HG03095 (cell line): Measurements from ENCODE around the gene NSMCE1.
A peak's percentile ranks its signal among the peaks of the same experiment; 100 is the strongest.

Experiments used
- ATAC-seq: cut with Tn5 transposase; IDR thresholded peaks from one replicate; pipeline ENCODE4 v1.9.1; 2021; ENCODE audit warnings: moderate library complexity; ENCODE audit not compliant: unreplicated experiment

Gene NSMCE1

DNA sequence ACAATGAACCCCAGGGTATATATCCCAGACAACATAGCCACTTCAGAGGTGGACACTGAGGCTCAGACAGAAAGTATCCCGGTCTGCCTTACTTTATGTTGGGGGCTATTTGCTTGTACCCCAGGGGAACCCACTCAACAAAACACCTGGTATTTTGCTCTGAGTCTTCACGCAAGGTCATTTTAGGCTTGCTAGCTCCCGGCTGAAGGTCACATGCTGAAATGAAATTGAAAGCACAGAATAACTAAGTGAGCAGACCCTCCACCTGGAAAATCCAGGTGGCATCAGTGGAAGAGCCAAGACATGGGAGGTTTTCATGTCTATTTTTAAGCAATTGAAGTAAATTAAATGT, 69.4 kb downstream of the NSMCE1 start:
- ATAC-seq: no peak

DNA sequence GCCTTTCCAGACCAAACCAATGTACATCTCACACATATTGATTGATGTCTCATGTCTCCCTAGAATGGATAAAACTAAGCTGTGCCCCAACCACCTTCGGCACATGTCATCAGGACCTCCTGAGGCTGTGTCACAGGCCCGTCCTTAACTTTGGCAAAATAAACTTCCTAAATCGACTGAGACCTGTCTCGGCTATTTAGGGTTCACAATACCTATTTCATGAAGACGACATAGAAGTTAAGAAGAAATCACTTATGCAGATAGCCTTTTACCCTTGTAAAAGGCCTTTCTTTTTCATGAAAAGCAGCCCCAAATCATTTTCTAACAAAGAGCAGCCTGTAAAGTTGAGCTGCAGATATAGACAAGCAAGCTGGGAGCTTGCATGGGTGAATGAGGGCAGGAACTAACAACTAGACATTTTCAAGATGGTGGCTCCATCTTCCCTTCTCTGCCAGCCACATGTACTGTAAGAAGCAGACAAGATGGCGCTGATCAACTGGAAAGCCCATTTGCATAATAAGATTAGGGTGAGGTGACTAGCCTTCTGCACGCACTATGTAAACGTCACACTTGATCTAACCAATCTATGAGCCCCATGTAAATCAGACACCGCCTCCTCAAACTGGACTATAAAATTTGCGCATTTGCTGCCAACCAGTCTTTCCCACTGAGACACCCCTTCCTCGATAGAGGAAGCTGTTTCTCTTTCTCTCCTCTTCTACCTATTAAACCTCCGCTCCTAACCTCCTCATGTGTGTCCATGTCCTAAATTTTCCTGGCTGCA, 69.9 kb downstream of the NSMCE1 start:
- no peak for ATAC-seq

DNA sequence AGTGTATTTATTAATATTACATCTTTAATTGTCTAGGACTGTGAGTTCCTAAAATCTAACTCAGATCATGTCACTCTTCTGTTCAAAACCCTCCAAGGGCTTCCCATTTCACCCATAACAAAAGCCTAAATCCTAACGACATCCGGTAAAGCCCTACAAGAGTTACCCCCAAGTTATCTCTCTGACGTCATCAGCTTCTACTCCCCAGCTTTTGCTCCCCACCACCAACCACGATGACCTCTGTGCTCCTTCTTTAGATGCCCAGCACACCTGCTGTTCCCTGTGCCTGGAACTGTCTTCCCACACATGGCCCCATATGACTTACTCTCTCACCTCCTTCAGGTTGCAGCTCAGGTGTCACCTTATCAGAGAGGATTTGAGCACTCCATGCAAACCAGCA, 71.6 kb downstream of the NSMCE1 start:
- no peak for ATAC-seq

DNA sequence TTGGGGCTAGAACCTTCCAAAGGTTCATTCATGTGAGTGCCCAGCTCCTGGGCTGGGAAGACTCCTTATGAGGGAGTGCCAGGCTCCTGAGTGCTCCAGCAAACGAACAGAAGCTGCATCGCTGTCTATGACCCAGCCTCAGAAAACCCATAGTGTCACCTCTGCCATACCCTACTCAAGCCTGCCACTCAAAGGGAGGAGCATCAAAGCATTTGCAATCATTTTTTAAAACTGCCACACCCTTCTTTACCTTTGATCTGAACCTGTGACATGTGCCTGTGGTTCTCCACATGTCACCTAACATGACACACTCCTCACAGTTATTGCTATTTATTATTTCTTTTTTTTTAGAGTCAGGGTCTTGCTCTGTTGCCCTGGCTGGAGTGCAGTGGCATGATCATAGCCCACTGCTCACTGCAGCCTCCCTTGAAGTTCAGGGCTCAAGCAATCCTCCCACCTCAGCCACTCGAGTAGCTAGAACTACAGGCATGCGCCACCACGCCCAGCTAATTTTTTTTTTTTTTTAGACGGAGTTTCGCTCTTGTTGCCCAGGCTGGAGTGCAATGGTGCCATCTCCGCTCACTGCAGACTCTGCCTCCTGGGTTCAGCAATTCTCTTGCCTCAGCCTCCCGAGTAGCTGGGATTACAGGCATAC, 72.5 kb downstream of the NSMCE1 start:
- ATAC-seq: no peak

DNA sequence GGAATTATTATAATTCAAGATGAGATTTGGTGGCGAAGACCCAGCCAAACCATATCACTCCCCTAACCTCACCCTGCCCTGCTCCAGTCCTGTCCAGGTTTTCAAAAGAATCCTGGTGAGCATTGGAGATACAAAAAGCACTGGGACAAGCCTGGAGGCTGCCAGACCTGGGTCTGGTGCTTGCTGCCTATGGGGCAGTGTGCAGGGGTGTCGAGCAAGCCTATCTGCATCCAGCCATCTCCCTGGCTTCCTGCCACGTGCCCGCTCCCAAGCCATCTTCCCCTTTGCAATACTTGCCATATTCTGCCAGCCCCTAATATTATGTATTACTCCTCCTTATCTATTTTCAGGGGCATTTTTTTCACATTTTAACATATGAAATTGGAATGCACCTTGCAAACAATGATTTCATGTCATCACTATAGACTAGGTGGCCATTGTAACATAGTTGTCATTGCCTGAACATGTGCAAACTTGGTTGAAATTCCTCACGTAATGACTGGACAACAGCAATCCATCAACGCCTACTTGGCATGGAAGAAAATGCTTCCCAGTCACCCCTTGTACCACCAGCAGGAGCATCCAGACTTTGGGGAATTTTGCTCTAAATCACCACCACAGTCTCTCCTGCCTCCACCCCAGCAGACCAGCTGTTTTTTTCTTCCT, 73.4 kb downstream of the NSMCE1 start:
- no peak for ATAC-seq

DNA sequence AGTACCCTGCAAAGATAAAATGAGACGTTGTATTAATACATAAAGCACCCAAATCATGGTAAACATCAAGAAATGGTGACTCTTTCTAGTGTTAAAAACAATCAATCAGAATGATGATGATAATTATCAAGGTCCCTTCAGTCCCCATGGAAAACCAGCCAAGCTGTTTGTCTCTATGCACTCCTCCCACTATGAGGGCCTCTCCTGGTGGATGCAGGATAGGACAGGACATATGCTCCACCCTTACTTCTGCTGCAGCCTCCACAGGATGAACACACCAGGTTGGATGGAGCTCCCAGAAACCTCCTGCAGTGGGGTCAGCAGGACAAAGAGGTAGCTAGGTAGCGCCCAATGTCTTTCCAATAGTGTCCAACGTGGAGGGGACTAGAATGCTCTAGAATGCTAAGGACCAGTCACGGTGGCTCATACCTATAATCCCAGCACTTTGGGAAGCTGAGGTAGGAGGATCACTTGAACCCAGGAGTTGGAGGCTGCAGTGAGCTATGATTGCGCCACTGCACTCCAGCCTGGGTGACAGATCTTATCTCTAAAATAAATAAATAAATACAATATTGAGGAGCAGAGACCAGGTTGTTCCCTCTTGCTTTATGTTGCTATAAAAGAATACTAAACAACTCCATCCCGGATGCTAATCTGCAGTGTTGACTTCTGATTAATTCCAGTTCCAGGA, 75.1 kb downstream of the NSMCE1 start:
- no peak for ATAC-seq

DNA sequence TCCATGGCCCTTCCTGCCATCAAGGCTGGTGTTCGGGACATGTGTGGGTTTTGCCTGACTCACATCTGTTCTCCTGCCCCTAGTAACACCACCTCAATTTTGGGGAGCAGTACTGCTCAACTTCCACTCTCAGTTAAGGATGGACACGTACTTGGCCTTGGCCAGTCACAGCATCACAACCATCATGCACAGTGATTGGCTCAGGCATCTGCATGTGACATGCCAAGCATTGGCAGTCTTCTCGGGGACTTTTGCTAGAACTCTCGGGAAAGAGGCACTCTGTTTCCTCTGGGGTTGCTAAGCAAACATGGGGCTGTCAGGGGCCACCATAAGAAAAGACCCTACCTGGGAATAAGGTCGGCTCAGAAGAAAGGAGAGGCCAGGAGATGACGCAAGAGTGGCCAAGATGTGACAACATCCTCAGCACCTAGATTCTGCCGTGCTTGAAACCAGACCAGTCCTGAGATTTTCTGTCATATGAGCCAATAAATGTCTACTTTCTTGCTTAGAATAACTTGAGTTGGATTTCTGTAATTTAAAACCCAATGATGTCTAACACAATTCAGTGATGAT, 77.1 kb downstream of the NSMCE1 start:
- ATAC-seq: no peak

DNA sequence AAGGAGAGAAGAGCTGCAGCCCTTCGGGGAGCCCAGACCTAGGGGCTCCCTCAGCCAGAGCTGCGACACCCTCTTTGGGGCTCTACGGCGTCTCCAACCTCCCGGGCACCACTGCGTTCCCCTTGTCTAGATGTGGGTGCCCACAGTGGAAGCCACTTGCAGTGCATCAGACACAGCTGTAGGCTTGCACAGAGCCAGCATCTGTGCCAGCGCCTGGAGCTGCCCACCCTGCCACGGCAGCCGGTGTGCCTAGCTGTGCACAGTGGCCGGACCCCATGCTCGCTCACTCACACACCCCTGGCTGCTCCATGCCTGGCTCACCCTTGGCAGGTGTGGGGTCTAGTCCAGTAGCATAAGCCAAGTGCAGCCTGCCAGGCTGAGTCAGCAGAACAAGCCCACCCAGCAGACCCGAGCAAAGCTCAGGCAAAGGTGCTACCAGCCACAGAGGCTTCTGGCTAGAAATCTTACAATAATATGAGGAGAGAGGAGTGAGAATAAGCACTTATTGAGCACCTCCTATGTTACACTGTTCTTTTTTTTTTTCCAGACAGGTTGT, 78.2 kb downstream of the NSMCE1 start:
- no peak for ATAC-seq

DNA sequence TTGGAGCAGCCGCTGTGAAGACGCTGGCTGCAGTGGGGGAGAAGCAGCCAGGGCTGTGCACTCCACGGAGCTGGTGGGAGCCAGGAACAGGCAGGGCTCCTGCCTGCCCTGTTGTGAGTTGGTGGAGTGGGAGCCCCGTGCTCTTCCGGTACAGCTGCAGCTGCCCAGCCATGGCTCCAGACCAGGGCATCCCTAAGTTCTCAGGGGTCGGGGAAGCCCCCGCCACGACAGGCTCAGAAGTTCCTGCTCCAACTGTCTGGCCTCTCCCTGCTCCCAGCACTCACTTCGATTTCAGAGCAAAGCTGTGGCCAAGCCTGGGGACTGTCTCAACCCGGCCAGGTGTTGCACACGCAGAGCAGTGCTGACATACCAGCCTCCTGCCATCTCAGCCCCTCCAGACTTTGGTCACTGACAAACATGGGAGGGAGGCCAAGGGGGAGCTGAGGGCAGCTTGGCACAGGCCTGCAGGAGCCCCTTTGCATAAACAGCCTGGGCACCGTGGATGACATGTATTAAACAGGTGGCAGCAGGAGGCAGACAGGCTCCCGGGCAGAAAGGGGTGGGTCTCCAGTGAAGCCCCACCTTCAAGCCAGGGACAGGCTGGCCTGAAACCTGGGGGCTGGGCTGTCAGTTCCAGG, 79.1 kb downstream of the NSMCE1 start:
- no peak for ATAC-seq

DNA sequence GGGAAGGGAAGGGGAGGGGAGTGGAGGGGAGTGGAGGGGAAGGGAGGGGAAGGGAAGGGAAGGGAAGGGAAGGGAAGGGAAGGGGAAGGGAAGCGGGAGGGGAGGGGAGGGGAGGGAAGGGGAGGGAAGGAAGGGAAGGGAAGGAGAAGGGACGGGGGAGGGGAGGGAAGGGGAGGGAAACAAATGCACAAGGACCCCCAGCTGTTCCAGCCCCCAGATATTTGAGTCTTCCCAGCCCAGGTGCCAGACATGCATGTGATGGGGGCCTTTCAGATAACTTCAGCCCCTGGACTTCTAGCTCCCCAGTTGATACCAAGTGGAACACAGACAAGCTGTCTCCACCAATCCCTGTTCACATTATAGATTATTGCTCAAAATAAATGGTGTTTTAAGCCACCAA, 79.9 kb downstream of the NSMCE1 start:
- ATAC-seq: no peak

DNA sequence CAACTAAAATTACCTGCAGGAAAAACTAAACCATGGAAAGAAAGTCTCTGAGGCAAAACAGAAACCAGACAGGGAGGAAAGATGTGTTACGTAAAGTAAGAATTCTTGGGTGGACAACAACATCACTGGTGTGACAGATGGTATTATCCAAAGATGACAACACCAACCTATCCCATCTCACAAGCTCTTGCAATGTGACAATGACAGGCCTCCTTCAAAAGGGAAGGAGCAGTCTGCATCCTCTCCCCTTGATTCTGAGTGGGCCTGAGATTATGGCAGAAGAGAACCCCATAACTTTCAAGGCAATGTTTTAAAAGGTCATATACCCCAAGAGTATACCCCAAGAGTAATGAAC, 82.8 kb downstream of the NSMCE1 start:
- no peak for ATAC-seq

DNA sequence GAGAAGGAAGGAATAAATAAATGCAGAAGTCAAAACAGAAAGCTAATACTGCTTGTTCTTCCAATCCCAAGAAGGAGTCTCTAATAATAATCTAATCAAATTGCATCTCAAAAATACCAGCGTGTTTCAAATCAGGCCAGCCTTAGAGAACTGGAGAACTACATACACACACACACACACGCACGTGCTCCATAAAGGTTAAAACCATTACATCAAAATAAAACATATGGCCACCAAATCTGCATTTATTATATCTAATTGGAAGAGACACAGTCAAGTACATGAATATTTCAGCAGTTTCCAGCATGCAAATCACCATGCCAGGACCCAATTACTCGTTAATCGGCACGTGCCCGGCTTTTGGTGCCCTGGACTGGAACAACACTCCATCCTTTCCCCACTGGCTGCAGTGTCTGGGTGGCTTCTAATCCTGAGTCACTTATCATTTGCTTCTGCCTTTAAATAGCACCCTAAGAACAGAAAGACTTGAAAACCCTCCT, 85.6 kb downstream of the NSMCE1 start:
- ATAC-seq: no peak

DNA sequence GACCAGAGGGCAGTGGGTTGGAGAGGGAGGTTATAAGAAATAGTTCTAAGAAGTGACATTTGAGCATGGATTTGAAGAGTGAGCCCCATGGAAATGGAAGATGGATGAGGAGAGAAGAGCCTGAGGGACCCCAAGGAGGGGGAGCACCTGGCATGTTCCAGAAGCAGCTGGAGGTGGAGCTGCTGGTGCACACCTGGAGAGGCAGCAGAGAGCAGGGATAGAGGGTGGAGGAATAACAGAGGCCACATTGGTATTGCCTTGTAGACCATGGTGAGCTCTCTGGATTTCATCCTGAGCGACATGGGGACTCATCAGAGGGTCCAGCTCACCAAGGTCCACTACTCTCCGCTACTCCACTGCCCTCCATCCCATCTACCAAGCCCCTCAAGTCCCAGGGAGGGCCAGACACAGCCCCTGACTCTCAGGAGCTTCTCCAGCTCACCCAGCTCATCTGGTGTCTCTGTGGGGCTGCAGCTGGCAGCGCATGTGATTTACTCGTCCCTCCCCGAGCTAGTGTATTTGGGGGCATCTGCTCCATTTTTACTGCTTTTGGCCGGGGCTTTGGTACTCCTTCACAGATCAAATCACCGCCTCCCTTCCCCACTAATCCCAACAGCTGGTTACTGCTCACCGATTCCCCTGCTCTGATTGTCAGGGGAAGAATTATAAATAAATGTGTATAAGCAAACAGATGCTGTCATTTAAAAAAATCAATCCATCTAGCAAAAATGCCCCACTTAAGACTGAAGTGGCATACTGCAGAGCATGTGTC, 87.4 kb downstream of the NSMCE1 start:
- no peak for ATAC-seq

DNA sequence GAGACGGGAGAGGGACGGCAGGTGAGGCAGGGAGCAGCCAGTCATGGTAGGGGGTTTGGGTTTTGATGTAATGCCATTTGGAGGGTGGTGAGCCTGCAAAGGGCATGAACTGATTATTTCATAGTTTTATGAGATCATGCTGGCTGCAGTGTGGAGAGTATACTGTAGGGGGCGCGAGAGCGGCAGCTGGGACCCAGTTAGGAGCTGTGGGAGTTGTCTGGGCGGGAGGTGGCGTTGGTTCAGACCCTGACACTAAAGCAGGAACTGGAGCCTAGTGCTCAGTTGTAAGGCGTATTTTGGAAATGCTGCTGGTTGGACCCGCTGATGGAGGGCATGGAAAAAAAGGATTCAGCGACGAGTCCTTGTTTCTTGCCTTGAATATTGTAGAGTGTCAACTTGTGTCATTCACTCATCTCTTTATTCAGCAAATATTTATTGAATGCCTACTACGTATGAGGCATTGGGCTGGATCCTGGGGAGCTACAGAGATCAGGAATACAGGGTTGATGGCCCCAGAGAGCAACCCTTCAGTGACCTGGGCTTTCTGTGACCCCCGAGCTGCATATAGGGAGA, 89.0 kb downstream of the NSMCE1 start:
- peak; percentile 74 for ATAC-seq

DNA sequence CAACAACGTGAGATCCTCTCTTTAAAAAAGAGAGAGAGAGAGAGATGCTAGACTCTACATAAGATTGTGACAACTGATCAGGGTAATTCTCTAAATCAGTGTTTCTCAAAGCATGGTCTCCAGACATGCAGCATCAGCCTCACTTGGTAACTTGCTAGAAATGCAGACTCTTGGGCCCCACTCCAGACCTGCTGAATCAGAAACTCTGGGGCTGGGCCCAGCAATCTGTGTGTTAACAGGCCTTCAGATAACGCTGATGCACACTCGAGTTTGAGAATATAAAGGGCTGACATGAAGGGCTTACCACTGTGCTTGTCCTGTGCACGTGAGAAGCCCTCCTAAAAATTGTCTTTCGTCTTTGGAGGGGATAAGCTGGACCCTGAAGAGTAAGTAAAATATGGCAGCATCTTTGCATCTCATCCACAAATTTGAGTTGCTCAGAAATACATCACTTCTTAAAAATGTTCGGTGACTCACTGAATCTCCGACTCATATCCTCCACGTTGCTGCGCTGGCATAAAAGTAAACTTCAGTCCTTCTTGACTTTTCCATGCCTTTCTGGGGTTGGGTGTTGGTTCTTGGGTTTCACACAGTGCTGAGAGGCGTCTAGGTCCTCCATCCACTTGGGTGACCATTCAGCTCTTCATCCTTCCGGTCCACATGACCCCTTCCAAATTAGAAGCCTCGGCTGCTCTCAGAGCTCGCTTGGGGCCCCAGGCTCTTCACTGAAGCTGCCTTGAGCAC, 91.4 kb downstream of the NSMCE1 start:
- no peak for ATAC-seq

DNA sequence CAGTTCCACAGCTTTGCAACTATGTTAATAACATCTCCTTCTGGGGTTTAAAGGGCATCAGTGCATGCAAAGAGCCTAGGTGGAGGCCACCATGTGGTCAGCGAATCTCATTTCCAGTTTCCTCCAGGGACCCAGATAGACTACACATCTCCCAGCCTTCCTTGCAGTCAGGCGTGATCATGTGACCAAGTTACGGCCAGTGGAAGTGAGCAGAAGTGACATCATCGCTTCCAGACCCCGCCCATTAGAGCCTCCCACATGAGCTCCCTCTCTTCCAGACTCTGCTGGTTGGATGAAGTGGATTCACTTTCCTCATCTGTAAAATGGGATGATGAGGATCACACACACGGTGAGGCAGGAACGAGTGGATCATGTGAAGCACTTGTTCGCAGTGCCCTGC, 92.7 kb downstream of the NSMCE1 start:
- ATAC-seq: no peak
